Esophagus muscularis mucosa (tissue), 4 donors: ENCODE measurements around the gene SHB. TPM values are rescaled to one million over a fixed set of nuclear protein-coding genes. Genes with fewer than 3 reads are reported as not detected.

ENCODE experiments used
- DNase-seq: peaks from one replicate; pipeline ENCODE4 v3.0.0-alpha.2; 2017; ENCODE audit errors: extremely low spot score
- H3K27ac ChIP-seq, 4 donors: fragments of 200-600 bp; sonication (generic); replicated peaks in 1 of 4; 1 replicate in 3 of 4; 2 replicates in 1 of 4; pipeline ENCODE4 v1.5.1; 2016 to 2019; ENCODE audit warnings: mild to moderate bottlenecking in 1 of 4
- H3K27me3 ChIP-seq, 4 donors: fragments of 200-600 bp; sonication (generic); one replicate each; pipeline versions ENCODE4 v1.5.1 to v1.6.0; 2016 to 2019
- H3K36me3 ChIP-seq, 4 donors: fragments of 200-600 bp; sonication (generic); one replicate each; pipeline ENCODE4 v1.5.1; 2016 to 2019
- H3K4me1 ChIP-seq, 4 donors: fragments of 200-600 bp; sonication (generic); one replicate each; pipeline ENCODE4 v1.5.1; 2016 to 2019
- H3K4me3 ChIP-seq, 4 donors: fragments of 200-600 bp; sonication (generic); 1 replicate in 2 of 4; 2 replicates in 2 of 4; pipeline ENCODE4 v1.5.1; 2016 to 2019; ENCODE audit warnings: mild to moderate bottlenecking in 4 of 4, moderate library complexity in 1 of 4
- H3K9me3 ChIP-seq, 4 donors: fragments of 200-600 bp; sonication (generic); 1 replicate in 3 of 4; 2 replicates in 1 of 4; pipeline ENCODE4 v1.5.1; 2016 to 2019
- EP300 ChIP-seq: sonication (generic); formaldehyde crosslinking; IDR thresholded peaks from one replicate; pipeline ENCODE4 v1.6.1; 2017; ENCODE audit warnings: antibody characterized with exemption
- POLR2A ChIP-seq: fragments of 450-650 bp; IDR thresholded peaks from one replicate; pipeline ENCODE4 v1.6.1; 2017; ENCODE audit warnings: antibody characterized with exemption, moderate library complexity, mild to moderate bottlenecking, low read depth
- POLR2AphosphoS5 ChIP-seq, 2 donors: sonication (generic); formaldehyde crosslinking; IDR thresholded peaks; one replicate each; pipeline ENCODE4 v1.6.1; 2017; ENCODE audit warnings: antibody characterized with exemption in 2 of 2
- WGBS: methylation state at CpG from one replicate; pipeline ENCODE4 v1.1.5; 2018; 5-methylcytosine and 5-hydroxymethylcytosine counted together
- intact Hi-C: fragments of 100-400 bp; cut with DNase I; formaldehyde crosslinking; loops from one replicate; pipeline ENCODE4 v1.15.1; 2023
- total RNA-seq, 4 donors: library from RNA; depleted of rRNA; stranded (reverse); fragments of >200 nt; gene quantifications; one replicate each; pipeline versions ENCODE4 v1.1.0 to v1.2.1, GENCODE V29; 2016
- TF ChIP-seq, protein P1 (sequence below), 3 experiments: fragments of 200-600 bp in 2 of 3; fragments of 450-650 bp in 1 of 3; sonication (generic) in 2 of 3; IDR thresholded peaks; one replicate each; pipeline ENCODE4 v1.5.1; 2017 to 2019; ENCODE audit warnings: antibody characterized with exemption in 3 of 3, mild to moderate bottlenecking in 2 of 3, moderate library complexity in 1 of 3

Gene SHB
- total RNA-seq, 4 donors from 2014 or later, result 16.6 to 21.2 (median 21.0) TPM

- Histone ChIP-seq H3K27me3 (no peaks in the 10 kb centered on the region), H3K4me3 (no peak overlapping the region), H3K4me1 (peaks cover 0 to 10% (median 7%) of the 10 kb centered on the region in 4 donors), H3K9me3 (no peaks in the 10 kb centered on the region), H3K27ac (no peak overlapping the region), H3K36me3 (no peaks in the 10 kb centered on the region)
- intact Hi-C loops, result loop anchor here (5.0 kb wide), 2 partner anchors 177 to 273 kb away; no protein-coding TSS in a partner anchor
- no peak for TF ChIP-seq POLR2A
- TF ChIP-seq, protein P1, sequence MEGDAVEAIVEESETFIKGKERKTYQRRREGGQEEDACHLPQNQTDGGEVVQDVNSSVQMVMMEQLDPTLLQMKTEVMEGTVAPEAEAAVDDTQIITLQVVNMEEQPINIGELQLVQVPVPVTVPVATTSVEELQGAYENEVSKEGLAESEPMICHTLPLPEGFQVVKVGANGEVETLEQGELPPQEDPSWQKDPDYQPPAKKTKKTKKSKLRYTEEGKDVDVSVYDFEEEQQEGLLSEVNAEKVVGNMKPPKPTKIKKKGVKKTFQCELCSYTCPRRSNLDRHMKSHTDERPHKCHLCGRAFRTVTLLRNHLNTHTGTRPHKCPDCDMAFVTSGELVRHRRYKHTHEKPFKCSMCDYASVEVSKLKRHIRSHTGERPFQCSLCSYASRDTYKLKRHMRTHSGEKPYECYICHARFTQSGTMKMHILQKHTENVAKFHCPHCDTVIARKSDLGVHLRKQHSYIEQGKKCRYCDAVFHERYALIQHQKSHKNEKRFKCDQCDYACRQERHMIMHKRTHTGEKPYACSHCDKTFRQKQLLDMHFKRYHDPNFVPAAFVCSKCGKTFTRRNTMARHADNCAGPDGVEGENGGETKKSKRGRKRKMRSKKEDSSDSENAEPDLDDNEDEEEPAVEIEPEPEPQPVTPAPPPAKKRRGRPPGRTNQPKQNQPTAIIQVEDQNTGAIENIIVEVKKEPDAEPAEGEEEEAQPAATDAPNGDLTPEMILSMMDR (IDR thresholded peaks at IDR 0.05), result no peak
- TF ChIP-seq EP300, result no peak
- no peak for TF ChIP-seq POLR2AphosphoS5 (IDR thresholded peaks at IDR 0.05)
- no peak for DNase-seq
- WGBS, result 100% methylated on average over 2 of the region's 2 CpGs
Measured at GRCh38 chr9:38089387-38090165, 20.5 kb upstream of the SHB start.

GRCh38 chr9:38088006-38088925 lies 19.2 kb upstream of the SHB start:
- DNase-seq, result peak; percentile 96
- H3K27ac ChIP-seq, result no peak overlapping the region
- TF ChIP-seq POLR2AphosphoS5 (IDR thresholded peaks at IDR 0.05) (peak; percentile 55), POLR2A (no peak)
- TF ChIP-seq, protein P1 (IDR thresholded peaks at IDR 0.05), result peak; percentile 89 to 99 (median 95)
- peaks cover 3 to 10% (median 7%) of the 10 kb centered on the region in 4 donors for H3K4me1 ChIP-seq
- 36% methylated on average over 7 of the region's 7 CpGs for WGBS
- H3K4me3 ChIP-seq, result no peak overlapping the region
- H3K27me3 ChIP-seq, result no peaks in the 10 kb centered on the region
- no peaks in the 10 kb centered on the region for H3K9me3 ChIP-seq
- H3K36me3 ChIP-seq, result no peaks in the 10 kb centered on the region
- intact Hi-C loops, result loop anchor here (5.0 kb wide), 2 partner anchors 176 to 274 kb away; no protein-coding TSS in a partner anchor

DNA sequence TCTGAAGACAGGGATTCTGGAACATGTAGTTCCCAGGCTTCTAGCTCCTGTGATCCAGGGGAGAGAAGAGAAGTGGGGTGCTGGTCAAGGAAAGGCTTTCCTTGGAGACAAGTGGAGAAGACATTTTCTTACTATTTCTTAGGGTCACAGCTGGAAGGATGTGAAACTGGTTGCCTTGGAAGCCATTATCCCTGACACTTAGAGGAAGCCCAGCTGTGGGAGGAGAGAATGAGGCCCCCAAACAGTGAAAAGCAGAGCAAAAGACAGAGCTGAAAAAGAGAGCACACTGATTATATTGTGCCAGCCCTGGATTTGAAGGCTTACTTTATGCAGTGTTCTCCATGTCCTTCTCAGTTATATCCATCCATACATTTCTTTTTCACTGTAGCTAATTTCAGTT lies 17.5 kb upstream of the SHB start:
- H3K9me3 ChIP-seq, result no peaks in the 10 kb centered on the region
- H3K36me3 ChIP-seq, result no peaks in the 10 kb centered on the region
- no peak overlapping the region for H3K4me3 ChIP-seq
- no peak for TF ChIP-seq POLR2A
- intact Hi-C loops, result loop anchor here (5.0 kb wide), 2 partner anchors 174 to 276 kb away; no protein-coding TSS in a partner anchor
- no peak overlapping the region for H3K27ac ChIP-seq
- peaks cover 5 to 10% (median 8%) of the 10 kb centered on the region in 4 donors for H3K4me1 ChIP-seq
- no peak for DNase-seq
- H3K27me3 ChIP-seq, result no peaks in the 10 kb centered on the region

- TF ChIP-seq, protein P1 (IDR thresholded peaks at IDR 0.05), result no peak
- TF ChIP-seq EP300, result no peak
- TF ChIP-seq POLR2AphosphoS5 (IDR thresholded peaks at IDR 0.05), result no peak
- no peak for TF ChIP-seq POLR2A
- Histone ChIP-seq H3K27me3 (no peaks in the 10 kb centered on the region), H3K4me1 (peaks cover 5 to 10% (median 8%) of the 10 kb centered on the region in 4 donors), H3K4me3 (no peak overlapping the region), H3K36me3 (no peaks in the 10 kb centered on the region), H3K27ac (no peak overlapping the region), H3K9me3 (no peaks in the 10 kb centered on the region)
- 93% methylated on average over 5 of the region's 5 CpGs for WGBS
- intact Hi-C loops, result loop anchor here (5.0 kb wide), 2 partner anchors 173 to 277 kb away; no protein-coding TSS in a partner anchor
- DNase-seq, result no peak
Measured at GRCh38 chr9:38085308-38085707, 16.3 kb upstream of the SHB start.

GRCh38 chr9:38084556-38084880 lies 15.5 kb upstream of the SHB start:
- no peak for DNase-seq
- intact Hi-C loops, result no loop called here
- Histone ChIP-seq H3K4me1 (peaks cover 5 to 10% (median 8%) of the 10 kb centered on the region in 4 donors), H3K27ac (no peak overlapping the region), H3K27me3 (no peaks in the 10 kb centered on the region), H3K36me3 (no peaks in the 10 kb centered on the region), H3K9me3 (no peaks in the 10 kb centered on the region), H3K4me3 (no peak overlapping the region)
- TF ChIP-seq EP300 (no peak), POLR2AphosphoS5 (IDR thresholded peaks at IDR 0.05) (no peak), POLR2A (no peak)
- TF ChIP-seq, protein P1 (IDR thresholded peaks at IDR 0.05), result no peak
- 88% methylated on average over 5 of the region's 5 CpGs for WGBS
